A549 (cell line): ENCODE data around the gene FNDC7.

Experiments used
- CTCF ChIP-seq: fragments of >200 bp; sonication (Bioruptor Twin); formaldehyde crosslinking; IDR thresholded peaks from 3 replicates; pipeline ENCODE4 v1.5.1; 2016
- FOSB ChIP-seq: fragments of 250-450 bp; sonication (Bioruptor Pico); IDR thresholded peaks from 2 replicates; pipeline ENCODE4 v1.5.0; 2020; ENCODE audit warnings: mild to moderate bottlenecking, moderate library complexity
- MAX ChIP-seq: IDR thresholded peaks from 2 replicates; pipeline ENCODE4 v1.6.1; 2012
- TP53 ChIP-seq: fragments of 250-450 bp; sonication (Bioruptor Pico); IDR thresholded peaks from 2 replicates; pipeline ENCODE4 v1.5.0; 2021; ENCODE audit warnings: mild to moderate bottlenecking, moderate library complexity

GRCh38 chr1:108732398-108732797, 19.7 kb downstream of the FNDC7 start:
- no peak for TF ChIP-seq CTCF
- TF ChIP-seq TP53 (CRISPR knock-in tag): no peak
- no peak for TF ChIP-seq FOSB (CRISPR knock-in tag)
- no peak for TF ChIP-seq MAX
